T-helper 1 cell treated with Interleukin-12 subunit alpha and Interleukin-12 subunit beta and Interleukin-4 antibody, amounts not matched to agents 30 ng/mL and 1 ng/mL, for 36 hours (primary cell): ENCODE results near the gene DDX54. TPM values are rescaled to one million over a fixed set of nuclear protein-coding genes. Genes with fewer than 3 reads are reported as not detected.
"Not testable (repeated sequence)": the region's sequence is repeated elsewhere in the genome, so short reads cannot be mapped to it uniquely, and the experiment has no call there.

Experiments
- intact Hi-C: fragments of 100-400 bp; cut with micrococcal nuclease; formaldehyde crosslinking; loops from one replicate; pipeline ENCODE4 v1.15.1; 2024
- total RNA-seq: library from RNA; stranded (reverse); gene quantifications from 2 replicates; pipeline ENCODE4 v1.2.3, GENCODE V29; 2022

DDX54 gene
- total RNA-seq, 1 donor from 2014 or later = 71.4 TPM

DNA sequence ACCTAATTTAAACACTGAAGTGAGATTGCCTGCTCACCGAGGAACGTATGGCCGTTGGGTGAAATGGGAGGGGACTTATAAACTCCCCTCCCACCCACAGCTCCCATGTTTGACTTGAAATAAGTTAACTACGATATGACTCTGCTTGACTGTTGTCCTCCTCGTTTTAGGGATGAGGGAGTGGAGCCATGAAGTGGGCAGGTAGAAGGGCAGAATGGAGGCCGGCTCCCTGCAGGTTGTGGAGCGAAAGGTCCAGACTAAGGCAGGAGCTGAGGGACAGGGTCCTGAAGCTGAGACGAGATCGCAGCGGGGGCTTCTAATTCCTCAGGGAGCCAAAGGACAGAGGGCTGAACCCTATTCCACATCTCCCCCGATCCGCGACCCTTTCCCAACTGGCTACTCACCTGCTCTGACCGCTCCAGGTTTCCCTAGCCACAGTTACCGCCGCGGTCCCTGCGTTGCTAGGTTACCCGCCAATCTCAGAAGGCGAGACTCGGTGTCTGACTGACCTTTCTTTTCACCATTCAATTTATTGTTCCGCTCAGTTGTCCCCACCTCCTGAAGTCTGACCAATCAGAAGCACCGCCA lies 35.4 kb upstream of the DDX54 start:
- intact Hi-C loops = loop anchor here (1.0 to 10.0 kb wide), 13 partner anchors 9 to 1207 kb away; partner anchors contain the start of genes DDX54, ERP29, OAS1 and OAS2

DNA sequence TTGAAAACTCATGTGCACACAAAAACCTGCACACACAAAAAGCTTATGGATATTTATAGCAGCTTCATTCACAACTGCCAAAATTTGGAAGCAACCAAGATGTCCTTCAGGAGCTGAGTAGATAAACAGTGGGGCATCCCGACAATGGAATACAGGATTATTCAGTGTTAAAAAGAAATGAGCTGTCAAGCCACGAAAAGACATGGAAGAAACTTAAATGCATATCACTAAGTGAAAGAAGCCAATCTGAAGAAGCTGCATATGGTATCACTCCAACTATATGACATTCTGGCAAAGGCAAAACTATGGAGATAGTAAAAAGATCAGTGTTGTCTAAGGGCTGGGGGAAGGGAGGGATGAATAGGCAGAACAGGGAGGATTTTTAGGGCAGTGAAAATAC lies 30.7 kb upstream of the DDX54 start:
- intact Hi-C loops = no loop called here

DNA sequence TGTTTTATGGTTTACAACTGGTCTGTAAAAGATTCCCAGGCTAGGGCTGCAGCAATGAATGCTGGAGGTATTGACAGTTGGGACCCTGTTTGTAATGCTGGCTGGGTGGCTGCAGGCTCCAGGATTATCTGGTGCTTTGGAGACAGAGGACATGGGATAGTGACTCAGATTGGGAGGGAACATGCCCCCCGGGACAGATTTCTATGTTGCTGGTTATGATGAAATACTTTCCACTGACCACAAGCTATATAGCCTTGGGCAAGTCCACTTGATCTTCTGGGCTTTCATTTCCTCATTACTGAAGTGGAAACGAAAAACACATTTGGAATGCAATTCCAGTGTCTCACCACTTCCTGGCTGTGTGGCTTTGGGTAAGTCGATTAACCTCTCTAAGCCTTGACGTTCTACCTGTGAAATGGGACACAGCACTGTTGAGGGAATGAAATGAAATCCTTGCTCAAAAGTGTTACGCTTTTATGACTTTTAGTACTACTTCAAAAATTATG lies 29.7 kb upstream of the DDX54 start:
- intact Hi-C loops = no loop called here

DNA sequence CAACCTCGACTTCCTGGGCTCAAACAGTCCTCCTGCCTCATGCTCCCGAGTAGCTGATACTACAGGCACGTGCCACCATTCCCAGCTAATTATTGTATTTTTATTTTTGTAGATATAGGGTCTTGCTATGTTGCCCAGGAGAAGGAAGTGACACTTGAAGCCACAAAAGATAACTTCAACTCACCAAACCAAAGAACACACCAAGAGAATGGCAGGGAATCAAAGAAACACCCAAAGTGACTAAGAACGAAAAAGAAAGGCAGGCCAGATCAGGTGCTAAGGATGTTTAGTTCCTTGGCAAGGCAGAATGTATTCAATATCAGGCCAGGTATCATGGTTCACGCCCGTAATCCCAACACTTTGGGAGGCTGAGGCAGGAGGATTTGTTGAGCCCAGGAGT lies 25.9 kb upstream of the DDX54 start:
- intact Hi-C loops = no loop called here

DNA sequence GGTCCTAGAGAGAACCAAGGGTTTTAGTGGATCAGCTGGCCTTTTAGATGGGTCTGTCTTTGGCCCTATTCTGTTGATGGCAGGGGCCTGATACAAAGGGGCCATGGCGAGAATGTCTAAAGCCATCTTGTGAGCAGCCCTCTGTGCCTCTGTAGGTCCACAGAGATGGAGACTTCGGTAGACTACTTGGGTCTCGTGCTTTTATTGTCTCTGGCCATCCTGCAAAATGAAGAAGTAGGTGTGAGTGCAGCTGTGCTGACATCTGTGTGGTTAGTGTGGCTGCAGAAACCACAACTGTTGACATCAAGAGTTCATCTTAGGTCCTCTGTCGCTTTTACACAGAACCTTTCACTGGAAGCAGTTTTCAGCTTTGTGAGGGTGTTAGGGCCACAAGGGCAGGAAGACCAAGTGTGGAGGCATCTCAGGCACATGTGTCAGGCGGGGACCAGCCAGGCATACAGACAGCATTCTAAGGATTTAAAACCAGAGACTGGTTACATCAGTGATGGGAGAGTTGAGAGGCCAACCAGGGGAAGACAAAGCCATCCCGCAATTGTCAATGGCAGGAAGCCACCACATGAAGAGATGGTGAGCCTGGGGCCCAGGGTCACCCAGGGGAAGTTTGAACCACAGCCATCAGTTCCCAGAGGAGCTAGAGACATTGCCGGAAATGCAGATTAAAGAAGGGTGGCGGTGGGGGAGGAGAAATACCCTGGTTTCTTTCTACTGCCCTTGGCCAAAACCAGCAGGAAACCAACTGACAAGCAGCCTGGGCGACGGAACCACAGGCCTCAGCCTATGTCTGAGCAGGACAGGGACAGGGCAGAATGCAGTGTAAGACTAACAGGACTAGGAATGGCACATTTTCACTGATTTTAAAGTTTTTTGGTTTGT lies 23.0 kb upstream of the DDX54 start:
- intact Hi-C loops = loop anchor here (1.0 kb wide), 8 partner anchors 11 to 230 kb away; partner anchors contain the start of genes DDX54, OAS2, PLBD2 and RITA1

DNA sequence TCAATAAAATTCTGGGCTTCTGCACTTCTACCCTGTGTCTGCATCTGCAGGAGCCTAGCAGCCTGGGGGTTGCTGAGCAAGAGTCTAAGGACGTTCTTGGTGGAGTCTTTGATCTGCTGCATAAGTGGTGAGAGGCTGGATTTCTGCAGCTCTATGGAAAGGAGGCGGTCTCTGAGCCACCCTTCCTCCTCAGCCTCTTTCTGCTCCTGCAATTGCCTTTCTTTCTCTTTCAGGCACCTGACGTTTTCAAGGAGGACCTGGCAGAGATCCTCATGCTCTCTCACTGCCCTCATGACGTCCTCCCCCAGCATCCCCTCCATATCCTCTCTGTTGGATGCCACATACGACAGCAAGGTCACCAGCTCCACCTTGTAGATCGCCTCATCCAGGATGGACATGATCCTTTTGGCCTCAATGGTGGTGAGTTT lies 22.3 kb upstream of the DDX54 start:
- intact Hi-C loops = loop anchor here (1.0 kb wide), 8 partner anchors 10 to 229 kb away; partner anchors contain the start of genes DDX54, OAS2, PLBD2 and RITA1

DNA sequence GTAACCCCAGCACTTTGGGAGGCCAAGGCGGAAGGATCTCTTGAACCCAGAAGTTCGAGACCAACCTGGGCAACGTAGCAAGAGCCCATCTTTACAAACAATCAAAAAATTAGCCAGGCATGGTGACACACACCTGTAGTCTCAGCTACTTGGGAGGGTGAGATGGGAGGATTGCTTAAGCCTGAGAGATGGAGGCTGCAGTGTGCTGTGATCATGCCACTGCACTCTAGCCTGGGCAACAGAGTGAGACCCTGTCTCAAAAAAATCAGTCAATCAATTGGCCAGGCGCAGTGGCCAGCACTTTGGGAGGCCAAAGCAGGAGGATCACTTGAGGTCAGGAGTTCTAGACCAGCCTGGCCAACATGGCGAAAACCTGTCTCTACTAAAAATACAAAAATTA lies 21.5 kb upstream of the DDX54 start:
- intact Hi-C loops = not testable (repeated sequence)

DNA sequence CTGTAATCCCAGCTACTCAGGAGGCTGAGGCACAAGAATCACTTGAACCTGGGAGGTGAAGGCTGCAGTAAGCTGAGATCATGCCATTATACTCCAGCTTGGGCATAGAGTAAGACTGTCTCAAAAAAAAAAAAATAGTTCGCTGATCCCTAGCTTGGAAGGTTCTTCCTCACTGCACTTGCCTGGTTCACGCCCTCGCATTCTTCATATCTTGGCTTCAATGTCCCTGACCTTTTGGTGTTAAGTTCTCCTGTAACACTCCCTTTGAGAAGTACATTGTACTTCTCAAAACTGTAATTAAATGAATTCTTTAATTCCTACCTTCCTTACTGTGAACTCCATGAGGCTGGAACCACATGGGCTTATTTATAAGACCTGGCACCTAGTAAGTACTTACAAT lies 19.5 kb upstream of the DDX54 start:
- intact Hi-C loops = no loop called here

DNA sequence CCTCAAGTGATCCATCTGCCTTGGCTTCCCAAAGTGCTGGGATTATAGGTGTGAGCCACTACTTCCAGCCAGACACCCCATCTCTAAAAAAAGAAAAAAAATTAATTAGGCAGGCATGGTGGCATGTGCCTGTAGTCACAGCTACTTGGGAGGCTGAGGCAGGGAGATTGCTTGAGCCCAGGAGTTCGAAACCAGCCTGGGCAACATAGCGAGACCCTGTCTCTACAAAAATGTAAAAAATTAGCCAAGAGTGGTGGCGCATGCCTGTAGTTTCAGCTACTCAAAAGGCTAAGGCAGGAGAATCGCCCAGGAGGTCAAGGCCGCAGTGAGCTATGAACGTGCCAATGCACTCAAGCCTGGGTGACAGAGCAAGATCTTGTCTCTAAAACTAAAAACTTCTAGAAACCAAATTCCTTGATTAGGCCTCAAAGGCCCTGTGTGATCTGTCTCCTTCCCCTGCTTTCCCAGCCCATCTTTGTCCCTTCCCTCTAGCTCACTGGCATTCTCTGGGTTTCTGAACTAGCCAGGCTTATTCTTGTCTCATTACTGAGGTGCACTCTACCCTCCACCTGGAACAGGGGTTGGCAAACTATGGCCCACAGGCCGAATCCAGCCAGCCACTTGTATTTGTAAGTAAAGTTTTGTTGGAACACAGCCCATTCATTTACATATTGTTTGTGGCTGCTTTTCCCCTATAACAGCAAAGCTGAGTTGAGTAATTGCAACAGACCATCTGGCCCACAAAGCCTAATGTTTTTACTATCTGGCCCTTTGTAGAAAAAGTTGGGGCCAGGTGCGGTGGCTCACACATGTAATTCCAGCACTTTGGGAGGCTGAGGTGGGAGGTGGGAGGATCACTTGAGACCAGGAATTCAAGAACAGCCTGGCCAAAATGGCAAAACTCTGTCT lies 18.8 kb upstream of the DDX54 start:
- intact Hi-C loops = no loop called here

DNA sequence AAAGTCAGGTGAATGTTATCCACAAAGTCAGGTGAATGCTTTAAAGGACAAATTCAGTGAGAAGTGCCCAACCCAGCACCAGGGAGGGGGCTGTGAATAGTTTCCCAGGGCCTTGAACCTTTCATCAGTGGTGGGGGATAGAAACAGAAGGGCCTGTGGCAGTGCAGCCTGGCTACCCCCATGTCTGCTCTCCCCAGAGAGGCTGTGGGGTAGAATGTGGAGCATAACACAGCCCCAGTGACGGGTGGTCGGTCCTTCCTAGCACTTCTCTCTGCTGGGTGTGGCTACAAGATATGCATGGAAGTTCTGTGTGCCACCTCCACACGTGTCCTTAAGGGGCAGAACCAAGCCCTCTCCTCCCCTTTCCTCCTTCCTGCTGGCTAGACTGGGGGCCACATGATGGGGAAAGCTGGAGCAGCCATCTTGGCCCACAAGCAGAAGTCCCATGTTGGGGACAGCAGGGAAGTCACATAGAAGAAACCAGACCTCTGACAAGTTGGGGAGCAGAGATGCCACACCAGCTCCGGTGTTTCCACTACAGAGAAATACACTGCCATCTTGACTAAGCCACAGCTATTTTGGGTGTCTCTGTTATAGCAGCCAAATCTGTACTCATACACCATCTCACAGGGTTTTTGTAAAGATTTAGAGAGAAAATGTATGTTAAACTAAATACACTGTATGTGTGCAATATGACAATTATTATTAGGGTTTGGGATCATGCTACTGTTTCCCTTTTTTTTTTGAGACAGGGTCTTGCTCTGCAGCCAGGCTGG lies 17.2 kb upstream of the DDX54 start:
- intact Hi-C loops = no loop called here

DNA sequence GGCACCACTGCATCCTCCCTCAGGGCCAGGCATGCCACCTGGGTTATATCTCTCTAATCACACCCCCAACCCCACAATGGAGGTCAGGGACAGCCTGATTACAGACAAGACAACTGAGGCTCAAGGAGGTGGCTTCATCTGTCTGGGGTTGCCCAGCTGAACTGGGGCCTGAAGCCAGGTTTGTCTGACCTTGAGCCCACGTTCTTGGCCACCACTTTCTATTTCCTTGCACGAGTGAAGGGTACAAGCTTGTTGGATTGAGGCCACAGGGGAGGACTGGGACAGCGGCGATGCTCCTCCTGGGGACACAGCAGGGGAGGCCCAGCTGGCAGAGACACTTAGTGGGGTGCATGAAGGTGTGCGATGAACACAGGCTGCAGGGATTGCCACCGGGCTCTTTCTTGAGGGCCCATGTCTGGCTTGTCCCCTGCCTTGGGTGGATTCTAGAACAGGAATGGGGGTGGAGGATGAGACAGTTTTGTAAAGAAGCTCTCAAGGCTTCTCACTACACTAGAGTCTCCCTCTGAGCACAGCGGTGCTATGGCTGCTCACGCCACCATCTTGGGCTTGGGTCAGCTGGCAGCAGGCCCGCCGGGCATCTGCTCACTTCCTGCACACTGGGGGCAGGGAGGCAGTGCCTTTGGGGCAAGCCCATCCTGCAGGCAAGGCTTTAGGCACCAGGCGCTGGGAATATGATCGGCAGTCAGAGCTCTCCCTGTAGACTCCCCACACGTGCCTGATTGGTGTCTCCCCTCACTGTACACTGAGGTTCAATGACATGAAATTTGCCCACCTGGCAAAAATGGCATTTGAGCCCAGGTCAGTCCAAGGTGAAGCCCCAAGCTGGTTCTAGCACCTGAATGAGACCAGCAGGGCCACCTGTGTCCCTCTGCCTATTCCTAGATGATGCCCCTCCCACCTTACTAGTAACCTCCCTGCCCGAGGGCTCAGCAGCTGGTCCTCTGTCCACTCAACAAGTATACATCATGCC lies 16.2 kb upstream of the DDX54 start:
- intact Hi-C loops = no loop called here

DNA sequence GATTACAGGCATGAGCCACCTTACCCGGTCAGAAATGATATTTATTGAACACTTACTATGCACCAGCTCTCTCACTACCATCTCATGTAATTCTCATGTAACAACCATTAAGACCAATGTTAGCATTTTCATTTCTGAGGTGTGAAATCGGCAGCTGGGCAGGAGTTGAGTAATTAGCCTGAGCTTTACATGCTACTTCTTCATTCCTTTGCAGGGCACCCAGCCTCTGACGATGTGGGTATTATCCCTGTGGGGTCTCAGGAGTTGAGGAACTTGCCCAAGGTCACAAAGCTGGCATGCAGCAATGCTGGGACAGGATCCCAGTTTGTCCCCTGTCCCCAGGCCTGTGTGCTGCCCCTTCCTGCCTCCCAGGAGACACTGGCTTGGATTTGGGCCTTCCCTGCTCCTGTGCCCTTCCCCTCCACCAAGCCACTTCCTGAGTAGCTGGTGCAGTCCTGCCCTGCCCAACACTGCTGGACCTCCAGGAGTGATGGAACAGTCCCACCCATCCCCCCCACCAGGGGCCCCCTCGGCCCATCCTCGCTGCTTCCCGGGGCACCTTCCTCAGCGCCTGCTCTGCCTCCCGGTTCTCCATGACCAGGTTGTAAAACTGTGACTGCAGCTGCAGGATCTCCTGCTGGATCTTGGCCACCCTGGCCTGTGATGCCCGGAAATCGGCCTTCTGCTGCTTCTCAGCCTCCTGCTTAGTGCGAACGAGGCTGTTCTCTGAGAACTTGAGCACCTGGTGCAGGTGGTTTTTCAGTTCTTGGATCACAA lies 14.9 kb upstream of the DDX54 start:
- intact Hi-C loops = no loop called here

DNA sequence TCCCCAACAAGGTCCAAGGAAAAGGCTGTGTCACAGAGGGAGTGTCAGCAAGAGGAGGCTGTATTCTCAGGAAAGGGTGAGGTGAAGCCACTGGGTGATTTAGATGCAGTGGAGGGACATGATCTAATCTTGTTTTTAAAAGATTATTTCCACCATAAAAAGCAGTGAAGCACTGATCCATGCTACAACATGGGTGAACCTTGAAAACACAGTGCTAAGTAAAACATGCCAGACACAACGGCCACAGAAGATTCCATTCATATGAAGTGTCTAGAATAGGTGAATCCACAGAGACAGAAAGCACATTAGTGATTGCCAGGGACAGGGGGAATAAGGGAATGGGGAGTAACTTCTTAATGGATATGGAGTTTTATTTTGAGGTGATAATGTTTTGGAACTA lies 13.0 kb upstream of the DDX54 start:
- intact Hi-C loops = loop anchor here (5.0 kb wide), 1 partner anchor 79 kb away; no protein-coding TSS in a partner anchor

DNA sequence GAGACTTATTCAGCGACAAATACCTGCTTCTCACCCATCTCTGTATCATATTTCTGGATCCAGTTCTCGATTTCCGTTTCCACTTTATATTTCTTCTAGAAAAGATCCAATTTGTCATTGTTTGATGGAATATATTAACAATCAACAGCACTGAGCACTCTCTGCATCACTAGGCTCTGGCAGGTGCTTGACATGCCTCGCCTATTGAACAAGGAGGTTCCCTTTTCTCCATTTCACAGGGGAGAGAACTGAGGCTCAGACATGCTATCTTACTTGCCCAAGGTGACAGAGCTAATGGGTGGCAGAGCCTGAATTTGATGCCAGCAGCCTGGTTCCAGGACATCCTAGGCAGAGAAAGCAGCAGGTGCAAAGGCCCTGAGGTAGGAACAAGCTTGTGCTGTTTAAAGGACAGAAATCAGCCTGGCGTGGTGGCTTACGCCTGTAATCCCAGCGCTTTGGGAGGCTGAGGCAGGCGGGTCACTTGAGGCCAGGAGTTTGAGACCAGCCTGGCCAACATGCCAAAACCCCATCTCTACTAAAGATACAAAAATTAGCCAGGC lies 12.3 kb upstream of the DDX54 start:
- intact Hi-C loops = loop anchor here (1.0 to 5.0 kb wide), 10 partner anchors 11 to 715 kb away; partner anchors contain the start of genes PLBD2, SLC8B1 and TPCN1

DNA sequence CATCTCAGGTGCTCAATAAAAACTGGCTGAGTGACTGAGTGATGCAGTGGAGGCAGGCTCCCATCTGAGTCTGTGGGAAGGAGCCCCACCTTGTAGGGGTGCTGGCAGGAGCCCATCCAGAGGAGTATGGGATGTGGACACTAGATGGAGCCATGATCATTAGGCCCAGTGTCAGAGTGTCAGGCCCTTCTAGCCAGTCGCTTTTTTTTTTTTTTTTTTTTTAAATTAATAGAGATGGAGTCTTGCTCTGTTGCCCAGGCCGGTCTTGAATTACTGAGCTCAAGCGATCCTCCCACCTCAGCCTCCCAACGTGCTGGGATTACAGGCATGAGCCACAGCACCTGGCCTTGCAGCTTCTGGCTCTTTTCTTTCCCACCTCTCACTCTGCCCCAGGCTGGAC lies 11.7 kb upstream of the DDX54 start:
- intact Hi-C loops = loop anchor here (1.0 to 5.0 kb wide), 10 partner anchors 11 to 716 kb away; partner anchors contain the start of genes PLBD2, SLC8B1 and TPCN1

DNA sequence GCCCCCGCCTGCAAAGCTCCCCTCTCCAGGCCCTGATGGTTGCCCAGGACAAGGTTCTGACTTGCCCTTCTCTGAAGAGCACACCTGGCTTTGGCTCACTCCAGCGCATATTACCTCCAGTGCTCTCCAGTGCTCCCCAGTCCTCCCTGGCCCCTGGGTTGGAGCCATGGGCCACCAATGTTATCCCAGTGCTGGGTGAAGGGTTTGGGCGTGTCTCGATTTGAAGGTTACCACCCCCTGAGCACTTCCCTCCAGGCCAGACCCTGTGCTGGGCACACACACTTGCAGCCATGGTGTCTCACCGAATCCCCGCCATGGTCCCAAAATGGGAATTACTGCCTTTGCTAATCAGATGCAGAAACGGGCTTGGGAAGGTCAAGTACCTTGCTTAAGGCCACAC lies 11.3 kb upstream of the DDX54 start:
- intact Hi-C loops = loop anchor here (2.0 to 5.0 kb wide), 3 partner anchors 66 to 716 kb away; no protein-coding TSS in a partner anchor

DNA sequence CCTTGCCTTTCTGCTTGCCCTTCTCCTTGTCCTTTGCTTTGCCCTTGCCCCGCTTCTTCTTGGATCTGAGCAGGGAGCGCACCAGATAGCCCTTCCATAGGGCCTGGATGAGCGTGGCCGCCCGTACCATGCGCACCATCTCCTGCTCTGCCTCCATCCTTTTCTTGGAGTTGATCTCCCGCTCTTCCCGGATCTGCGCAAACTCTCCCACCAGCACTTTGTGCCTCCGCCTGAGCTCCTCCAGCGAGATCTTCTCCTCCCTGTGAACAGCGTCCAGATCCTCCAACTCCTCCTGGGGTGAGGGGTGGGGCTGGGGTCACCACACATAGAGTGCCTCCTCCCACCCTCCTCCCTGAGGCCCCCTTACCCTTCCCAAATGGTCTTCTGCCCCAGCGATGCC lies 10.3 kb upstream of the DDX54 start:
- intact Hi-C loops = loop anchor here (5.0 kb wide), 1 partner anchor 82 kb away; no protein-coding TSS in a partner anchor

DNA sequence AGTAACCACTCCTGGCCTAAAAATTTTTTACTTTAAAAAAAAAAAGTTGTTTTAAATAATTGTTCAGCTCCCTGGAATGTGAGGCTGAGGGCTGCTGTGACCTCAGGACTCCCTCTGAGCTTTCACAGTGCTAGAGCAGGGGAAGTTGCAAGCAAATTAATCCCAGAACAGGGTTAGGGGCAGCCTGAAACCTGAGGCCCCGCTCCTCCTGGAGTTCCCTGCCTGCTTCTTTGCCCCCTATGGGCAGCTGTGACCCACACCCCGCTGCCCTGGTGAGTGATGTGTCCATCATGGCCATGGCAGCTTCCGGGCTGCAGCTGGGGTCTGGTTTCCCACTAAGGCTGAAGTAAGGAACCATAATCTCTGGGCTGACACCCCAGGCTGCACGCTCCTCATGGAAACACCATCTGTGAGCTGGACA lies 9.7 kb upstream of the DDX54 start:
- intact Hi-C loops = loop anchor here (5.0 kb wide), 1 partner anchor 82 kb away; no protein-coding TSS in a partner anchor
